ENCODE data around the gene BARX2. TPM values are rescaled to one million over a fixed set of nuclear protein-coding genes. Genes with fewer than 3 reads are reported as not detected.

Gene BARX2
- total and polyA plus RNA-seq, 2 donors (not counting 3 experiments of a cell fraction or from before 2014, with no cell fraction given): not detected

GRCh38 chr11:129434641-129435498, 59.2 kb downstream of the BARX2 start:
- POLR2A ChIA-PET: no interaction called here
- H3K27me3 ChIP-seq (ENCODE audit: control insufficient read depth in 2 of 2, insufficient read depth in 2 of 2, low read length in 2 of 2): no peaks in the 10 kb centered on the region
- intact Hi-C loops (cut with micrococcal nuclease): no loop called here

More at GRCh38 chr11:129434641-129435498, 59.2 kb downstream of the BARX2 start:
- Histone ChIP-seq H3K9me3 (replicated peaks; ENCODE audit: control insufficient read depth, insufficient read depth, low read length) (no peaks in the 10 kb centered on the region), H4K20me1 (replicated peaks; ENCODE audit: control insufficient read depth, extremely low read depth, insufficient read depth, low read length) (no peaks in the 10 kb centered on the region), H3K9me1 (replicated peaks; ENCODE audit: control insufficient read depth, extremely low read depth, insufficient read depth, low read length) (no peaks in the 10 kb centered on the region), H3K9ac (replicated peaks; ENCODE audit: extremely low read depth, insufficient read depth, low read length) (no peak overlapping the region), H3K4me3 (replicated peaks in 1 of 3; ENCODE audit: insufficient read depth in 1 of 3, low read depth in 1 of 3, low read length in 3 of 3) (no peak overlapping the region), H2AFZ (ENCODE audit: low read depth, low read length) (no peak overlapping the region), H3K27ac (ENCODE audit: insufficient read depth, low read depth, low read length) (no peak overlapping the region), H3K79me2 (ENCODE audit: control insufficient read depth, insufficient read depth, low read length) (no peaks in the 10 kb centered on the region), H3K4me2 (ENCODE audit: insufficient read depth, low read length) (no peak overlapping the region), H3K36me3 (ENCODE audit: control insufficient read depth in 2 of 2, extremely low read depth in 1 of 2, insufficient read depth in 2 of 2, low read length in 2 of 2) (no peaks in the 10 kb centered on the region), H3K4me1 (ENCODE audit: control insufficient read depth, extremely low read depth, insufficient read depth, low read length) (no peaks in the 10 kb centered on the region)
- FAIRE-seq (no peak), DNase-seq (ENCODE audit: low read depth, low spot score) (no peak)
- no peak for TF ChIP-seq FOS (IDR thresholded peaks at IDR 0.05; ENCODE audit: borderline replicate concordance, insufficient read depth, low read length)
- no peak for TF ChIP-seq CTCF (IDR thresholded peaks at IDR 0.05; ENCODE audit: extremely low read depth in 1 of 2, insufficient read depth in 1 of 2, low read depth in 1 of 2, low read length in 2 of 2)
- no peak for TF ChIP-seq MAX (IDR thresholded peaks at IDR 0.05; ENCODE audit: insufficient read depth, insufficient read length)
- TF ChIP-seq MYC (IDR thresholded peaks at IDR 0.05; ENCODE audit: low read depth, low read length): no peak
- no peak for TF ChIP-seq JUN (IDR thresholded peaks at IDR 0.05; ENCODE audit: borderline replicate concordance, insufficient read depth, insufficient read length, low read depth)
- TF ChIP-seq EZH2 (IDR thresholded peaks at IDR 0.05; ENCODE audit: borderline replicate concordance, low read depth, low read length, severe bottlenecking): no peak
- no peak for TF ChIP-seq POLR2A (IDR thresholded peaks at IDR 0.05; ENCODE audit: low read depth, low read length)
- TF ChIP-seq GATA2 (IDR thresholded peaks at IDR 0.05; ENCODE audit: insufficient read depth, insufficient read length, low read depth, low read length): no peak
- no peak for TF ChIP-seq POLR2AphosphoS5 (IDR thresholded peaks at IDR 0.05; ENCODE audit: insufficient read depth, low read depth, low read length)
- CTCF ChIA-PET: no interaction called here
- BruUV-seq (replicated peaks): no TSS peak
- dilution Hi-C loops (cut with MboI; ENCODE audit: extremely low pct_ligation_motif_present, low sequenced_read_pairs): no loop called here

Data from endothelial cell of umbilical vein (primary cell).